Lower leg skin (tissue), 3 donors: ENCODE results near the gene MPP4.
"Not testable (repeated sequence)": the region's sequence is repeated elsewhere in the genome, so short reads cannot be mapped to it uniquely, and the experiment has no call there.

Experiments used
- POLR2A ChIP-seq, 2 donors: fragments of 450-650 bp; IDR thresholded peaks; one replicate each; pipeline ENCODE4 v1.6.1; 2016 to 2017; ENCODE audit warnings: antibody characterized with exemption in 2 of 2, mild to moderate bottlenecking in 1 of 2, moderate library complexity in 1 of 2
- TF ChIP-seq, protein P1 (sequence below), 3 donors: fragments of 450-650 bp; IDR thresholded peaks; one replicate each; pipeline ENCODE4 v1.5.1; 2016; ENCODE audit warnings: antibody characterized with exemption in 3 of 3, mild to moderate bottlenecking in 3 of 3, moderate library complexity in 2 of 3

DNA sequence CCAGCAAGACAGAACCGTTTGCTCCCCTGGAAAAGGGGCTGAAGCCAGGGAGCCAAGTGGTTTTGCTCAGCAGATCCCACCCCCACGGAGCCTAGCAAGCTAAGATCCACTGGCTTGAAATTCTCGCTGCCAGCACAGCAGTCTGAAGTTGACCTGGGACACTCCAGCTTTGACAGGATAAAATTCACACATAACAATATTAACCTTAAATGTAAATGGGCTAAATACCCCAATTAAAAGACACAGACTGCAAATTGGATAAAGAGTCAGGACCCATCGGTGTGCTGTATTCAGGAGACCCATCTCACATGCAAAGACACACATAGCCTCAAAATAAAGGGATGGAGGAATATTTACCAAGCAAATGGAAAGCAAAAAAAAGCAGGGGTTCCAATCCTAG is 27.2 kb downstream of the MPP4 start:
- TF ChIP-seq, protein P1, sequence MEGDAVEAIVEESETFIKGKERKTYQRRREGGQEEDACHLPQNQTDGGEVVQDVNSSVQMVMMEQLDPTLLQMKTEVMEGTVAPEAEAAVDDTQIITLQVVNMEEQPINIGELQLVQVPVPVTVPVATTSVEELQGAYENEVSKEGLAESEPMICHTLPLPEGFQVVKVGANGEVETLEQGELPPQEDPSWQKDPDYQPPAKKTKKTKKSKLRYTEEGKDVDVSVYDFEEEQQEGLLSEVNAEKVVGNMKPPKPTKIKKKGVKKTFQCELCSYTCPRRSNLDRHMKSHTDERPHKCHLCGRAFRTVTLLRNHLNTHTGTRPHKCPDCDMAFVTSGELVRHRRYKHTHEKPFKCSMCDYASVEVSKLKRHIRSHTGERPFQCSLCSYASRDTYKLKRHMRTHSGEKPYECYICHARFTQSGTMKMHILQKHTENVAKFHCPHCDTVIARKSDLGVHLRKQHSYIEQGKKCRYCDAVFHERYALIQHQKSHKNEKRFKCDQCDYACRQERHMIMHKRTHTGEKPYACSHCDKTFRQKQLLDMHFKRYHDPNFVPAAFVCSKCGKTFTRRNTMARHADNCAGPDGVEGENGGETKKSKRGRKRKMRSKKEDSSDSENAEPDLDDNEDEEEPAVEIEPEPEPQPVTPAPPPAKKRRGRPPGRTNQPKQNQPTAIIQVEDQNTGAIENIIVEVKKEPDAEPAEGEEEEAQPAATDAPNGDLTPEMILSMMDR (IDR thresholded peaks at IDR 0.05), result not testable (repeated sequence)
- not testable (repeated sequence) for TF ChIP-seq POLR2A (IDR thresholded peaks at IDR 0.05)
